Umbilical cord (tissue), 2 donors: ENCODE results near the gene MAGT1. TPM values are rescaled to one million over a fixed set of nuclear protein-coding genes. Genes with fewer than 3 reads are reported as not detected.
"Not testable (repeated sequence)": the region's sequence is repeated elsewhere in the genome, so short reads cannot be mapped to it uniquely, and the experiment has no call there.

Experiments
- DNase-seq: peaks from one replicate; pipeline ENCODE4 v3.0.0-alpha.2; 2015; ENCODE audit warnings: low spot score
- total RNA-seq: library from RNA; depleted of rRNA; stranded (reverse); fragments of >200 nt; gene quantifications from one replicate; pipeline ENCODE4 v1.2.3, GENCODE V29; 2014; ENCODE audit warnings: low replicate concordance; ENCODE audit not compliant: insufficient read depth

Gene MAGT1
- 55.6 TPM for total RNA-seq

GRCh38 chrX:77894921-77895886 lies at the start of gene MAGT1:
Gene MAGT1 (minus strand): TSS chrX:77895435. CDS start chrX:77895410, 25 bp downstream.
- peak; percentile 98 for DNase-seq

GRCh38 chrX:77945031-77945430 lies 49.8 kb upstream of the MAGT1 start:
- not testable (repeated sequence) for DNase-seq

- DNase-seq = no peak
Observed at GRCh38 chrX:77938083-77938680, 42.9 kb upstream of the MAGT1 start.

- DNase-seq = no peak
Observed at GRCh38 chrX:77937291-77937690, 42.1 kb upstream of the MAGT1 start.

GRCh38 chrX:77936299-77936698 lies 41.1 kb upstream of the MAGT1 start:
- DNase-seq = no peak

- DNase-seq = no peak
Observed at GRCh38 chrX:77935886-77936285, 40.7 kb upstream of the MAGT1 start.

GRCh38 chrX:77930581-77930980 lies 35.3 kb upstream of the MAGT1 start:
- no peak for DNase-seq

- DNase-seq = no peak
Observed at GRCh38 chrX:77925764-77926163, 30.5 kb upstream of the MAGT1 start.

GRCh38 chrX:77924320-77924859 lies 29.2 kb upstream of the MAGT1 start:
- no peak for DNase-seq

GRCh38 chrX:77922787-77923186 lies 27.6 kb upstream of the MAGT1 start:
- no peak for DNase-seq

GRCh38 chrX:77919370-77919769 lies 24.1 kb upstream of the MAGT1 start:
- DNase-seq = not testable (repeated sequence)

- DNase-seq = no peak
Observed at GRCh38 chrX:77918568-77918967, 23.3 kb upstream of the MAGT1 start.

- DNase-seq = no peak
Observed at GRCh38 chrX:77917294-77917933, 22.2 kb upstream of the MAGT1 start.

GRCh38 chrX:77910108-77910840 lies 15.0 kb upstream of the MAGT1 start, which contains the start of gene ATP7A:
Gene ATP7A (plus strand): TSS chrX:77910693. CDS start chrX:77971642, 60,949 bp downstream.
- DNase-seq = peak; percentile 90

GRCh38 chrX:77901506-77901905 lies 6.3 kb upstream of the MAGT1 start:
- DNase-seq = no peak

GRCh38 chrX:77900688-77901087 lies 5.5 kb upstream of the MAGT1 start:
- no peak for DNase-seq

- peak; percentile 98 for DNase-seq
Observed at GRCh38 chrX:77899081-77899828, 4.0 kb upstream of the MAGT1 start, which contains the start of gene COX7B. Gene COX7B (plus strand): TSS chrX:77899468. CDS start chrX:77899554, 86 bp downstream.

- DNase-seq = no peak
Observed at GRCh38 chrX:77893713-77894112, 1.5 kb downstream of the MAGT1 start.

GRCh38 chrX:77892887-77893286 lies 2.3 kb downstream of the MAGT1 start:
- no peak for DNase-seq

GRCh38 chrX:77881418-77881817 lies 13.8 kb downstream of the MAGT1 start:
- DNase-seq = not testable (repeated sequence)
